GDM1 (cell line): ENCODE measurements around the gene TDRD12.

Experiments
- DNase-seq: peaks from one replicate; lab custom pipeline; 2025; lab: John Stamatoyannopoulos, UW

The TDRD12 gene

DNA sequence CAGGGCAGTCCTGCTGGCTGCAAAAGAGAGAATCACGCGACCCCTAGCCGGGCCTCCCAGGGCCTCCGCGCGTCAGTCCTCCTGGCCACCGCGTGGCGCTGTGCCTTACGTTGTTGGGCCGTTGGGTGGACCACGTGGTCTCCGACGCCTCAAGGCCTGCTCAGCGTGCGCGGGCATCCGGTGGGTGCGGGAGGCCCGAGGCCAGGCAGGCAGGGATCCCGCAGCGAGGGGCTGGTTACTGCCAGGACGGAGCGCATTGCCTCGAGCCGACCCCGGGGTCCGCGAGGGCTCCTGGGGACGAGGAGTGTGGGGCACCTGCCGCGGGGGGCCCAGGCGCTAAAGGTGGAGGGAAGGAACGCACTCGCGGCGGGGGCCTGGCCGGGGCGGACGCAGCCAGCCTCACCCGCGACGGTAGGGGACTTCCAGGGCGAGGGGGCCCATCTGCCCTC is at the start of gene TDRD12:
TDRD12 (plus strand) TSS at position 157 of the 449 bp plus-strand sequence. CDS start 306 bp downstream, outside the sequence.
- DNase-seq, result no peak

DNA sequence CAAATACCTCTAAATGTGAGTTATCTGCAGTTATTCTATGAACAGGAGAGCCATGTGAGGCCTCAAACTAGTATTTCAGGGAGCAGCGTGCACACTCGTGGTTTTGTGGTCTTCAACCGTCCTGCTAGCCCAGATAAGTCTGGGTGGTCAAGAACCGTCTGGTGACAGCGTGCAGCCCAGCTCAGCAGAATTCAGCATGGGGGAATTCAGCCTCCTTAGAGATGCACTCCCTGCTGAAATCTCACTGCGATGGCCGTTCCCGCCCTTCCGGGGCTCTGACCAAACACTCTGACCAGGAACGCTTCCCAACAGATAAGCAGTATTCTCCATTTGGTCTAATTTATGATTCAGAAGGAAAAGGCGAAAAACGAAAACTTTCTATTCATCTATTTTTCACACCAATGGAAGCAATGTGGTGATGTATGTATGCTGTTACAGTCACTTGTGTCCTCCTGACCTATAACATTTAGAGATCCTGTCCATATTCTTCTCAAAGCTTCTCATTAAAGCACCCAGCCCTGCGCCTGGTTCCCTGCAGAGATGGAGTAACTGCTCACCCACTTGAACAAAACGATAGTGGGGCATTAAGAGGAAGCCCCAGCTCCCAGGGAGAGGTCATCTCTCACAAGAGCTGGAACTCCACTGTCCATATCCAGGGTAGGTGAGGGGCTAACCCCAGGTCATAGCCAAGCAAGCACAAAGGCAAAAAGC is 47.5 kb upstream of the TDRD12 start:
- DNase-seq, result peak; percentile 16

- no peak for DNase-seq
Observed at GRCh38 chr19:32672841-32673240, 46.7 kb upstream of the TDRD12 start.

GRCh38 chr19:32673573-32673972 is 46.0 kb upstream of the TDRD12 start:
- no peak for DNase-seq

- no peak for DNase-seq
Observed at GRCh38 chr19:32674153-32674930, 45.2 kb upstream of the TDRD12 start.

- peak; percentile 97 for DNase-seq
Observed at GRCh38 chr19:32674931-32675719, 44.4 kb upstream of the TDRD12 start, which contains the start of gene ANKRD27. Gene ANKRD27, minus strand, starts transcription at chr19:32675180. Its CDS starts 16,165 bp downstream, at chr19:32659015.

DNA sequence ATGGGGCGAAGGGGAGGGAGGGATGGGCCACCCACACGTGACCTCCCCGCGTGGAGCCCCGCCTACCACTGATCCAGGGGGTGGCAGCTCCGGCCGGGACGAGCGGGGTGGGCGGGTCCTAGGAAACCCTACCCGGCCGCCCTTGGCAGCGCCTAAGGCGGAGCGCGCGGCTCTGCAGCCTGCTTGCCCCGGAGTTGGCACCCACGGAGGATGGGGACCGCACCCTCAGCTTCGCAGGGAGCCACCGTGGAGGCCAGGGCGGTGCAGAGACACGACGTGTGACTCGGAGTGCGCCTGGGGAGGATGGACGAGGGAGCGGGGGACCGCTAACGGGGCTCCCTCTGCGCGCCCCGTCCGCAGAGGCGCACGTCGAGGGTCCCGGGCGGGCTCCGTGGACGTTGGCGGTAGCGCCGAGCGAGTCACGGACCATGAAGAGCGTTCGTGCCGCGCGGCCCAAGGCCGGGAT is 43.8 kb upstream of the TDRD12 start, which contains the start of gene RGS9BP:
RGS9BP (plus strand) TSS at position 129 of the 466 bp plus-strand sequence. CDS start 416 bp downstream, outside the sequence.
- peak; percentile 70 for DNase-seq

DNA sequence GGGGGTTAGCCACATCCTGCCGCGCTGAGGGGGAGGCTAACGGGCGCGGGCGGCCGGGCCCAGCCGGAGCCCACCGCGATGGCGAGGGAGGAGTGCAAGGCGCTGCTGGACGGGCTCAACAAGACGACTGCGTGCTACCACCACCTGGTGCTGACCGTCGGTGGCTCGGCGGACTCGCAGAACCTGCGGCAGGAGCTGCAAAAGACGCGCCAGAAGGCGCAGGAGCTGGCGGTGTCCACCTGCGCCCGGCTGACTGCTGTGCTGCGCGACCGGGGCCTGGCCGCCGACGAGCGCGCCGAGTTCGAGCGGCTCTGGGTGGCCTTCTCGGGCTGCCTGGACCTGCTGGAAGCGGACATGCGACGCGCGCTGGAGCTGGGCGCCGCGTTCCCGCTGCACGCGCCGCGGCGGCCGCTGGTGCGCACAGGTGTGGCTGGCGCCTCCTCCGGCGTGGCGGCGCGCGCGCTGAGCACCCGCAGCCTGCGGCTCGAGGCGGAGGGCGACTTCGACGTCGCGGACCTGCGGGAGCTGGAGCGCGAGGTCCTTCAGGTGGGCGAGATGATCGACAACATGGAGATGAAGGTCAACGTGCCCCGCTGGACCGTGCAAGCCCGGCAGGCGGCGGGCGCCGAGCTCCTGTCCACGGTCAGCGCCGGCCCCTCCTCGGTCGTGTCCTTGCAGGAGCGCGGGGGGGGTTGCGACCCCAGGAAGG is 43.2 kb upstream of the TDRD12 start:
- no peak for DNase-seq

DNA sequence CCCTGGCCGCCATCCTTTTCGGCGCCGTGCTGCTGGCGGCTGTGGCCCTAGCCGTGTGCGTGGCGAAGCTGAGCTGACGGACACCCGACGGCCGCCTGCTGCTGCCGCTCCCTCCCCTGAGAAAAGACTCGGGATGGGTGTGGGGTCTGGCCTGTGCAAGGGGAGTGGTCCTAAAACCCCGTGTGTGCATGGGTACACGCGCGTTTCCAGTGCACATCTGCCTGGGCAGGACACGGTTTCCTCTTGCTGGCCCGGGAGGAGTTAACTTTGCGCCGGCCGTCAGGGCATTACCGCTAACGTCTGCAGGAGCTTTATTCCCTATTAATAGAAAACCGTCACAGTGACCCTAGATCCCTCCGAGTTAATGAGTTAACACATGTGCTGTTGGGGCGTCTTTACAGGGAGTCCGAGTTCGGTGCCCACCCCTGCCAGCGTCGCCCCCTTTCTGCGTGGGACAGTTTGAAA is 42.6 kb upstream of the TDRD12 start:
- DNase-seq, result no peak

- DNase-seq, result no peak
Observed at GRCh38 chr19:32677657-32678056, 41.9 kb upstream of the TDRD12 start.

DNA sequence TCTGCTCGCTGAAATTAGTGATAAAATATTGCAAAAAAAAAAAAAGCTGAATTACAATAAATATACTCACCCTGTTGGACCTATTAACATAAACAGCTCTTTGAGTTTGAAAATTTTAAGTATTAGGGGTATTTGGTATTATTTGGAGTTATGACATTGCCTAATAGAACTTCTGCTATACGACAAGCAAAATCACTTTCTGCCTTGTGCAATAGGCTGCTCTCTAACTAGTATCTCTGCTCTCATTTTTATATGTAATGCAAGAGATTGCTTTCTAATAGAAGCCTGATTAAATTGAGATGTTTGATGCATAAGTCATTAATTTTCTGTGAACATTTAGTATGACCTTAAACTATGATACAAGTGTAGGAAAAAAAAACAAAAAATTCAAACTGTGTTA is 38.6 kb upstream of the TDRD12 start:
- no peak for DNase-seq

DNA sequence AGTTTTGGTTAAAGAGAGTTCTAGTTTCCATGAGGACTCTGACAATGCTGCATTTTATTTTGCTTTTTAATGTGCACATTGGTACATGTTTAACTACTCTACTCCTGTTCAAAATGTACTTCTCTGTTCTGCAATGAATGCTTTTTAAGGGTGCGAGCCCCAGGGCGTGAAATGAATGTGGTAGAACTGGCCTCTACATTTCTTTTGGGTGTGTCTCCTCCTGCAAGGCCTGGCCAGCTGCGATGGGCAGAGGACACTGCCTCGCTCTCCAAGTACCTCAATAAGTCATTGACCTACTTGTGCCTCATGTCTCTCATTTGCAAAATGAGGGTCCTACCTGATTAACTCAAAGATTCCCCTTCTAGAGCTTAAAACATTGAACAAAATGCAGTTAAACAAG is 37.2 kb upstream of the TDRD12 start:
- DNase-seq, result no peak

- no peak for DNase-seq
Observed at GRCh38 chr19:32686847-32687475, 32.6 kb upstream of the TDRD12 start.

DNA sequence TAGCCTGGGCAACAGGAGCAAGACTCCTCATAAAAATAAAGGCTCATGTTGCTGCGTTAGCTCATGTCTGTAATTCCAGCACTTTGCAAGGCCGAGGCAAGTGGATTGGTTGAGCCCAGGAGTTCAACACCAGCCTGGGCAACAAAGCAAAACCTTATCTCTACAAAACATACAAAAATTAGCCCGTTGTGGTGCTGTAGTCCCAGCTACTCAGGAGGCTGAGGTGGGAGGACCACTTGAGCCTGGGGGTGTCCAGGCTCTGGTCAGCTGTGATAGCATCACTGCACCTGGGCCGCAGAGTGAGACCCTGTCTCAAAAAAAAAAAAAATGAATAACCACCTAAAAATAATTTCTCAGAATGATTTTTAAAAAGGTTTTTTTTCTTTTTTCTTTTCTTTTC is 31.9 kb upstream of the TDRD12 start:
- DNase-seq, result no peak

DNA sequence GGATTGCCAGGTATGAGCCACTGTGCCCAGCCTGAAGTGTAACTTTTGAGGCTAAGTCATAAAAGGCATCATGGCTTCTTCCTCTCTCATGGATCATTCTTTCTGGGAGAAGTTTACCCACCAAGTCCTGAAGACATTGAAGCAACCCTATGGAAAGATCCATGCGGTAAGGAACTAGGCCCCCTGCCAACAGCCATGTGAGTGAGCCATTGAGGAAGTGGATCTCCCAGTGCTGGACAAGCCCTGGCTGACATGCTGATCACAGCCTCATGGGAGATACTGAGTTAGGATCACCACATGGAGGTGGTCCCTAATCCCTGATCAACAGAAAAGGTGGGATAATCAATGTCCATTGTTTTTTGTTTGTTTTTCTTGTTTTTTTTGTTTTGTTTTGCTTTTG is 31.3 kb upstream of the TDRD12 start:
- no peak for DNase-seq

GRCh38 chr19:32691291-32691951 is 28.1 kb upstream of the TDRD12 start, which contains the start of gene NUDT19:
Gene NUDT19, plus strand, starts transcription at chr19:32691821. Its CDS starts 140 bp downstream, at chr19:32691961.
- peak; percentile 73 for DNase-seq

GRCh38 chr19:32691952-32692726 is 27.4 kb upstream of the TDRD12 start:
- DNase-seq, result peak; percentile 57

DNA sequence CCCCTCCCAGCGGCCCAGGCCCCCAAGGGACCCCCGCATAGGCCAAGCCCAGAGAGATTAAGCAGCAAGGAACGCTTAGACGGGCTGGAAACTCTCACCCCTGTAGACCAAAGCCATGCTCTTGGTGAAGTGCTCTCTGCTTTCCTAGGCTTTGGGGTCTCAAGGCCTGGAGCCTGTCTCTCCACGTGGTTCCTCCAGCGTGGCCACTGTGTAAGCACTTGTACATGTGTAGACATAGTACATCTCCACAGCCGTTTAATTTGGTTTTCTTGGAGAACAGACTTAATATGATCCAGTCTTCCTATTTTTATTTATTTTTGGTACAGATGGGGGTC is 26.9 kb upstream of the TDRD12 start:
- DNase-seq, result no peak
